IgD-negative memory B cell (primary cell): ENCODE data around the gene B4GALNT4. TPM values are rescaled to one million over a fixed set of nuclear protein-coding genes. Genes with fewer than 3 reads are reported as not detected.

Experiments used
- H3K27ac Mint-ChIP-seq, 3 donors: one replicate each; pipeline ENCODE4 v1.8.0; 2020 to 2022; ENCODE audit warnings: mild to moderate bottlenecking in 3 of 3, mixed read lengths in 3 of 3, moderate library complexity in 1 of 3
- H3K27me3 Mint-ChIP-seq: one replicate; pipeline ENCODE4 v1.8.0; 2021; ENCODE audit warnings: mixed read lengths
- H3K36me3 Mint-ChIP-seq: one replicate; pipeline ENCODE4 v1.8.0; 2020; ENCODE audit warnings: mild to moderate bottlenecking, mixed read lengths
- H3K4me1 Mint-ChIP-seq, 3 donors: one replicate each; pipeline ENCODE4 v1.8.0; 2020 to 2022; ENCODE audit warnings: mixed read lengths in 3 of 3, mild to moderate bottlenecking in 1 of 3
- H3K4me3 Mint-ChIP-seq, 4 donors: one replicate each; pipeline ENCODE4 v1.8.0; 2020 to 2022; ENCODE audit warnings: mild to moderate bottlenecking in 4 of 4, mixed read lengths in 4 of 4, moderate library complexity in 3 of 4
- H3K9me3 Mint-ChIP-seq, 3 donors: one replicate each; pipeline ENCODE4 v1.8.0; 2020 to 2021; ENCODE audit warnings: mixed read lengths in 3 of 3, mild to moderate bottlenecking in 1 of 3
- polyA plus RNA-seq: library from polyadenylated mRNA; unstranded; fragments of 300-500 nt; fragmentation: Illumina TruSeq; gene quantifications from one replicate; pipeline ENCODE4 v1.2.3, GENCODE V29; 2021

Gene B4GALNT4
- polyA plus RNA-seq, 1 donor from 2014 or later = not detected

- Mint-ChIP-seq H3K27me3 (peaks cover 33% of the 10 kb centered on the region), H3K4me1 (peaks cover 0 to 9% (median 2%) of the 10 kb centered on the region in 3 donors), H3K27ac (no peak overlapping the region), H3K9me3 (no peaks in the 10 kb centered on the region), H3K36me3 (no peaks in the 10 kb centered on the region), H3K4me3 (peak overlapping the region in 1 of 4 donors; percentile 32)
Measured at GRCh38 chr11:371716-372590, 2.7 kb downstream of the B4GALNT4 start.

DNA sequence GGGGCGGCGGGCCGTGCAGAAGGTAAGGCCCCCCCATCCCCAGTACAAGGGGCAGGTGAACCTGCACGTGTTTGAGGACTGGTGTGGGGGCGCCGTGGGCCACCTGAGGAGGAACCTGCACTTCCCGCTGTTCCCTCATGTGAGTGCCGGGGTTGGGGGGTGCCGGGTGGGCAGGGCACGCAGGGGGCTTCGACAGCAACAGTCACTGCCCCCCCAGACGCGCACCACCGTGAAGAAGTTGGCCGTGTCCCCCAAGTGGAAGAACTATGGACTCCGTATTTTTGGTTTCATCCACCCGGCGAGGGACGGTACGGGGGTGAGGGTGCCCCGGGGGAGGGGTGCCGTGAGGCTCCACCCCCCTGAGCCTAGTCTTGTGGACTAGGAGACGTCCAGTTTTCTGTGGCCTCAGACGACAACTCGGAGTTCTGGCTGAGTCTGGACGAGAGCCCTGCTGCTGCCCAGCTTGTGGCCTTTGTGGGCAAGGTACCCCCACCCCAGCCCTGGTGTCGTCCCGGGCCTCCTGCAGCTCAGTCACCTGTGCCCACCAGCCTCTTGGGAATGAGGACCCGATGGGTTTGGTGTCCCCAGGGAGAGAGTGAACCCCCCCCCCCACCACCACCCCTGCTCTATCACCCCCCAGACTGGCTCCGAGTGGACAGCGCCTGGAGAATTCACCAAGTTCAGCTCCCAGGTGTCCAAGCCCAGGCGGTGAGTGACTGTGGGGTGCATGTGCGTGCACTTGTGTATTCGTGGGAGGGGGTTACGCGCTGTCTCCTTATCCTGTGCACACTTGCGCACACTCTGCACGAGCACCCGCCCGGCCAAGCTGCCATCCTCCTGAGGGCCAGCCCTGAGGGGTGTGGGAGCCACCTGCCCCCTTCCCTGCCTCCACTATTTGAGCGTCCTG is 3.8 kb downstream of the B4GALNT4 start:
- Mint-ChIP-seq H3K4me3 (no peak overlapping the region), H3K36me3 (no peaks in the 10 kb centered on the region), H3K27ac (no peak overlapping the region), H3K9me3 (no peaks in the 10 kb centered on the region), H3K4me1 (peaks cover 0 to 5% (median 2%) of the 10 kb centered on the region in 3 donors), H3K27me3 (peaks cover 26% of the 10 kb centered on the region)

- Mint-ChIP-seq H3K36me3 (no peaks in the 10 kb centered on the region), H3K9me3 (no peaks in the 10 kb centered on the region), H3K4me1 (peaks cover 0 to 2% (median 0%) of the 10 kb centered on the region in 3 donors), H3K4me3 (no peak overlapping the region), H3K27ac (peak overlapping the region in 1 of 3 donors; percentile 71), H3K27me3 (peaks cover 25% of the 10 kb centered on the region)
Measured at GRCh38 chr11:373716-374551, 4.6 kb downstream of the B4GALNT4 start.

- Mint-ChIP-seq H3K9me3 (no peaks in the 10 kb centered on the region), H3K4me1 (peaks cover 0 to 2% (median 0%) of the 10 kb centered on the region in 3 donors), H3K27me3 (peaks cover 22% of the 10 kb centered on the region), H3K27ac (no peak overlapping the region), H3K36me3 (no peaks in the 10 kb centered on the region), H3K4me3 (no peak overlapping the region)
Measured at GRCh38 chr11:375065-376025, 6.0 kb downstream of the B4GALNT4 start.

DNA sequence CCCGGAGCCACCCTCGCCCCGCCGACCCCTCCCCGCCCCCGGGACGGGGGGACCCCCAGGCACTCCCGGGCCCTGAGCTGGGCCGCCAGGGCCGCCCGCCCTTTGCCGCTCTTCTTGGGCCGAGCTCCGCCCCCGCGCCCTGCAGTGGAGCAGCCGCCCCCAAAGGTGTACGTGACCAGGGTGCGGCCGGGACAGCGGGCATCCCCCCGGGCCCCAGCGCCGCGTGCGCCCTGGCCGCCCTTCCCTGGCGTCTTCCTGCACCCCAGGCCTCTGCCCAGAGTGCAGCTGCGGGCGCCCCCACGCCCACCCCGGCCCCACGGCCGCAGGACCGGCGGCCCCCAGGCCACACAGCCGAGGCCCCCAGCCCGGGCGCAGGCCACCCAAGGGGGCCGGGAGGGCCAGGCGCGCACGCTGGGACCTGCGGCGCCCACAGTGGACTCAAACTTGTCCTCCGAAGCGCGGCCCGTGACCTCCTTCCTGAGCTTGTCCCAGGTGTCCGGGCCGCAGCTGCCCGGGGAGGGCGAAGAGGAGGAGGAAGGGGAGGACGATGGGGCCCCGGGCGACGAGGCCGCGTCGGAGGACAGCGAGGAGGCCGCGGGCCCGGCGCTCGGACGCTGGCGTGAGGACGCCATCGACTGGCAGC is 7.4 kb downstream of the B4GALNT4 start:
- peaks cover 0 to 2% (median 0%) of the 10 kb centered on the region in 3 donors for H3K4me1 Mint-ChIP-seq

GRCh38 chr11:377174-377865 is 8.0 kb downstream of the B4GALNT4 start:
- peaks cover 0 to 3% (median 3%) of the 10 kb centered on the region in 3 donors for H3K4me1 Mint-ChIP-seq
- no peak overlapping the region for H3K4me3 Mint-ChIP-seq
- H3K9me3 Mint-ChIP-seq = no peaks in the 10 kb centered on the region
- H3K27me3 Mint-ChIP-seq = peaks cover 14% of the 10 kb centered on the region
- H3K36me3 Mint-ChIP-seq = no peaks in the 10 kb centered on the region
- H3K27ac Mint-ChIP-seq = no peak overlapping the region

More for the DNA sequence above, 7.4 kb downstream of the B4GALNT4 start:
- no peak overlapping the region for H3K4me3 Mint-ChIP-seq
- no peaks in the 10 kb centered on the region for H3K36me3 Mint-ChIP-seq
- peaks cover 13% of the 10 kb centered on the region for H3K27me3 Mint-ChIP-seq
- no peak overlapping the region for H3K27ac Mint-ChIP-seq
- no peaks in the 10 kb centered on the region for H3K9me3 Mint-ChIP-seq

- Mint-ChIP-seq H3K4me3 (no peak overlapping the region), H3K9me3 (no peaks in the 10 kb centered on the region), H3K4me1 (peaks cover 0 to 3% (median 2%) of the 10 kb centered on the region in 3 donors), H3K27ac (no peak overlapping the region), H3K36me3 (no peaks in the 10 kb centered on the region), H3K27me3 (peaks cover 17% of the 10 kb centered on the region)
Measured at GRCh38 chr11:377883-378500, 8.7 kb downstream of the B4GALNT4 start.

- H3K4me3 Mint-ChIP-seq = no peak overlapping the region
- H3K27me3 Mint-ChIP-seq = peaks cover 24% of the 10 kb centered on the region
- H3K4me1 Mint-ChIP-seq = peaks cover 0 to 4% (median 3%) of the 10 kb centered on the region in 3 donors
- H3K27ac Mint-ChIP-seq = no peak overlapping the region
- H3K9me3 Mint-ChIP-seq = no peaks in the 10 kb centered on the region
- no peaks in the 10 kb centered on the region for H3K36me3 Mint-ChIP-seq
Measured at GRCh38 chr11:379205-380094, 10.2 kb downstream of the B4GALNT4 start.

DNA sequence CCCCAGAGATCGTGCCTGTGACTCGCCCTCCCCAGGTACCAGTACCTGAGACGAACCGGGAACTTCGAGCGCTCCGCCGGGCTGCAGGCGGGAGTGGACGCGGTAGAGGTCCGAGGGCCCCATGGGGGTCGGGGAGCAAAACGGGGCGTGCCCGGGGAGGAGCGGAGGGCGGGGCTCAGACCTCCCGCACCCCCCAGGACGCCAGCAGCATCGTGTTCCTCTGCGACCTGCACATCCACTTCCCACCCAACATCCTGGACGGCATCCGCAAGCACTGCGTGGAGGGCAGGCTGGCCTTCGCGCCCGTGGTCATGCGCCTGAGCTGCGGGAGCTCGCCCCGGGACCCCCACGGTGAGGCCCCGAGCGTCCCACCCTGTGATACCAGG is 10.8 kb downstream of the B4GALNT4 start:
- Mint-ChIP-seq H3K27ac (no peak overlapping the region), H3K36me3 (no peaks in the 10 kb centered on the region), H3K4me3 (no peak overlapping the region), H3K27me3 (peaks cover 24% of the 10 kb centered on the region), H3K9me3 (no peaks in the 10 kb centered on the region), H3K4me1 (peaks cover 0 to 4% (median 3%) of the 10 kb centered on the region in 3 donors)

DNA sequence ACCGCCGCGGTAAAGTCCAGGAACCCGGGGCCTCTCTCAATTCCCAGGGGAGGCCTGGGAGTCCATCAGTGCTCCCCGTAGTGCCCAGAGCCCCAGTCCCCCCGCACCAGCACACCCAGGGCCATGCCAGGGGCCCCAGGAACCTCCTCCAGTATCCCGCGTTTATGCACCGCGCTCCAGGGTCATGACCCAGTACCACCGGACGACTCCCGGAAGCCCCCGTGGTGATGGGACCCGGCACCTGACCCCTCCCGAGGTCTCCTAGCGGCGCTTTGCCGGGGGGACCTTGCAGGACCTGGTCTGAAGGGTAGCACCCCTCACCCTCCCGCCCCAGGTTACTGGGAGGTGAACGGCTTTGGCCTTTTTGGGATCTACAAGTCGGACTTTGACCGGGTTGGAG is 11.2 kb downstream of the B4GALNT4 start:
- Mint-ChIP-seq H3K36me3 (no peaks in the 10 kb centered on the region), H3K27ac (no peak overlapping the region), H3K9me3 (no peaks in the 10 kb centered on the region)

DNA sequence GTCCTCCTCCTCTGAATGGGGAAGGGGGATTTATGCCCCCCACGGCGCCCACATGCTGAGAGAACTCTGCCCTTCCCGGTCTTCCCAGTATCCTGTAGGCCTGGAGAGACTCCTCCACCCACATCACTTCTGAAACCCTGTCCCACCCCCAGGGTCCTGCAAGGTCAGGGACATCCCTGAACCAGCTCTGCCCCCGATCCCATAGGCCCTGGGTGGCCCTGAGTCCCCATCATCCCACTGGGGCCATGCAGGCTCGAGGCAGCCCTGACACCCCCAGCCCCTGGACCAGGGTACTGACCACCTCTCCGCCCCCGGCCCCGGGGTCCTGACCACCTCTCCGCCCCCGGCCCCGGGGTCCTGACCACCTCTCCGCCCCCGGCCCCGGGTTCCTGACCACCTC is 11.7 kb downstream of the B4GALNT4 start:
- Mint-ChIP-seq H3K36me3 (no peaks in the 10 kb centered on the region), H3K4me1 (peaks cover 0 to 4% (median 3%) of the 10 kb centered on the region in 3 donors), H3K27ac (no peak overlapping the region), H3K9me3 (no peaks in the 10 kb centered on the region), H3K4me3 (no peak overlapping the region), H3K27me3 (peaks cover 24% of the 10 kb centered on the region)

More for the DNA sequence above, 11.2 kb downstream of the B4GALNT4 start:
- Mint-ChIP-seq H3K27me3 (peaks cover 24% of the 10 kb centered on the region), H3K4me1 (peaks cover 0 to 4% (median 3%) of the 10 kb centered on the region in 3 donors), H3K4me3 (no peak overlapping the region)
